Measurements from ENCODE around the gene AKAP13. TPM values are rescaled to one million over a fixed set of nuclear protein-coding genes. Genes with fewer than 3 reads are reported as not detected.

Gene AKAP13
- total RNA-seq, 2 experiments from 2014 or later: 198 to 220 TPM

- no peak overlapping the region for H3K27ac Mint-ChIP-seq
- peaks cover 8% of the 10 kb centered on the region for H3K36me3 Mint-ChIP-seq
- POLR2A ChIA-PET: no interaction called here
- H3K4me1 Mint-ChIP-seq: peaks cover 25% of the 10 kb centered on the region
- H3K4me3 Mint-ChIP-seq: no peak overlapping the region
- no peaks in the 10 kb centered on the region for H3K27me3 Mint-ChIP-seq
- no peaks in the 10 kb centered on the region for H3K9me3 Mint-ChIP-seq
- ATAC-seq (ENCODE audit: low read depth) (no peak), DNase-seq (no peak)
Observed at GRCh38 chr15:85492406-85492805, 112.0 kb downstream of the AKAP13 start.

- no peak overlapping the region for H3K4me3 Mint-ChIP-seq
- no peak overlapping the region for H3K27ac Mint-ChIP-seq
- ATAC-seq (ENCODE audit: low read depth) (no peak), DNase-seq (no peak)
- POLR2A ChIA-PET: no interaction called here
- H3K9me3 Mint-ChIP-seq: no peaks in the 10 kb centered on the region
- H3K27me3 Mint-ChIP-seq: no peaks in the 10 kb centered on the region
- H3K4me1 Mint-ChIP-seq: peaks cover 26% of the 10 kb centered on the region
- H3K36me3 Mint-ChIP-seq: peaks cover 6% of the 10 kb centered on the region
Observed at GRCh38 chr15:85493260-85493659, 112.9 kb downstream of the AKAP13 start.

GRCh38 chr15:85494048-85494777 is 113.8 kb downstream of the AKAP13 start:
- POLR2A ChIA-PET: no interaction called here
- Mint-ChIP-seq H3K27me3 (no peaks in the 10 kb centered on the region), H3K27ac (no peak overlapping the region), H3K4me1 (peaks cover 23% of the 10 kb centered on the region), H3K4me3 (no peak overlapping the region), H3K36me3 (peaks cover 6% of the 10 kb centered on the region), H3K9me3 (no peaks in the 10 kb centered on the region)
- ATAC-seq (ENCODE audit: low read depth): no peak
- no peak for DNase-seq

- POLR2A ChIA-PET: no interaction called here
- Mint-ChIP-seq H3K9me3 (no peaks in the 10 kb centered on the region), H3K27ac (no peak overlapping the region), H3K27me3 (no peaks in the 10 kb centered on the region), H3K4me3 (no peak overlapping the region), H3K4me1 (peaks cover 24% of the 10 kb centered on the region), H3K36me3 (peaks cover 4% of the 10 kb centered on the region)
- DNase-seq: no peak
- ATAC-seq (ENCODE audit: low read depth): no peak
Observed at GRCh38 chr15:85495096-85495495, 114.7 kb downstream of the AKAP13 start.

GRCh38 chr15:85495544-85495943 is 115.1 kb downstream of the AKAP13 start:
- DNase-seq (no peak), ATAC-seq (ENCODE audit: low read depth) (no peak)
- Mint-ChIP-seq H3K27me3 (no peaks in the 10 kb centered on the region), H3K36me3 (peaks cover 1% of the 10 kb centered on the region), H3K27ac (no peak overlapping the region), H3K4me1 (peaks cover 23% of the 10 kb centered on the region), H3K4me3 (no peak overlapping the region), H3K9me3 (no peaks in the 10 kb centered on the region)
- POLR2A ChIA-PET: no interaction called here

- H3K4me3 Mint-ChIP-seq: no peak overlapping the region
Observed at GRCh38 chr15:85496151-85496550, 115.7 kb downstream of the AKAP13 start.

GRCh38 chr15:85496551-85497171 is 116.3 kb downstream of the AKAP13 start:
- POLR2A ChIA-PET: no interaction called here
- no peaks in the 10 kb centered on the region for H3K27me3 Mint-ChIP-seq

More at GRCh38 chr15:85496151-85496550, 115.7 kb downstream of the AKAP13 start:
- Mint-ChIP-seq H3K4me1 (peaks cover 24% of the 10 kb centered on the region), H3K27me3 (no peaks in the 10 kb centered on the region), H3K27ac (no peak overlapping the region), H3K9me3 (no peaks in the 10 kb centered on the region), H3K36me3 (no peaks in the 10 kb centered on the region)
- POLR2A ChIA-PET: no interaction called here
- ATAC-seq (ENCODE audit: low read depth) (no peak), DNase-seq (no peak)

GRCh38 chr15:85497172-85497569 is 116.8 kb downstream of the AKAP13 start:
- Mint-ChIP-seq H3K4me3 (no peak overlapping the region), H3K36me3 (no peaks in the 10 kb centered on the region), H3K27ac (no peak overlapping the region), H3K4me1 (peaks cover 28% of the 10 kb centered on the region), H3K27me3 (no peaks in the 10 kb centered on the region), H3K9me3 (no peaks in the 10 kb centered on the region)
- POLR2A ChIA-PET: interaction anchor here (1.0 kb wide), 1 partner anchor 47 kb away, joined by 3 read pairs; no protein-coding TSS in a partner anchor
- no peak for DNase-seq
- no peak for ATAC-seq (ENCODE audit: low read depth)

More at GRCh38 chr15:85496551-85497171, 116.3 kb downstream of the AKAP13 start:
- Mint-ChIP-seq H3K4me3 (no peak overlapping the region), H3K4me1 (peaks cover 26% of the 10 kb centered on the region), H3K27ac (no peak overlapping the region), H3K36me3 (no peaks in the 10 kb centered on the region), H3K9me3 (no peaks in the 10 kb centered on the region)
- DNase-seq (no peak), ATAC-seq (ENCODE audit: low read depth) (no peak)

- Mint-ChIP-seq H3K27me3 (no peaks in the 10 kb centered on the region), H3K27ac (no peak overlapping the region), H3K4me1 (peaks cover 30% of the 10 kb centered on the region), H3K36me3 (no peaks in the 10 kb centered on the region), H3K9me3 (no peaks in the 10 kb centered on the region), H3K4me3 (no peak overlapping the region)
- ATAC-seq (ENCODE audit: low read depth) (no peak), DNase-seq (no peak)
- POLR2A ChIA-PET: no interaction called here
Observed at GRCh38 chr15:85498471-85498870, 118.1 kb downstream of the AKAP13 start.

GRCh38 chr15:85499371-85499887 is 119.0 kb downstream of the AKAP13 start:
- Mint-ChIP-seq H3K36me3 (no peaks in the 10 kb centered on the region), H3K4me3 (no peak overlapping the region), H3K27me3 (no peaks in the 10 kb centered on the region), H3K27ac (no peak overlapping the region), H3K4me1 (peaks cover 35% of the 10 kb centered on the region), H3K9me3 (no peaks in the 10 kb centered on the region)
- ATAC-seq (ENCODE audit: low read depth): no peak
- no peak for DNase-seq
- POLR2A ChIA-PET: no interaction called here

GRCh38 chr15:85500060-85500708 is 119.8 kb downstream of the AKAP13 start:
- Mint-ChIP-seq H3K36me3 (no peaks in the 10 kb centered on the region), H3K27ac (no peak overlapping the region), H3K9me3 (no peaks in the 10 kb centered on the region), H3K4me3 (no peak overlapping the region), H3K4me1 (peaks cover 40% of the 10 kb centered on the region), H3K27me3 (no peaks in the 10 kb centered on the region)
- ATAC-seq (ENCODE audit: low read depth) (no peak), DNase-seq (no peak)
- POLR2A ChIA-PET: interaction anchor here (0.5 kb wide), 1 partner anchor 320 kb away, joined by 3 read pairs; no protein-coding TSS in a partner anchor

- H3K4me3 Mint-ChIP-seq: no peak overlapping the region
- H3K27me3 Mint-ChIP-seq: no peaks in the 10 kb centered on the region
- peaks cover 41% of the 10 kb centered on the region for H3K4me1 Mint-ChIP-seq
Observed at GRCh38 chr15:85500729-85501128, 120.3 kb downstream of the AKAP13 start.

GRCh38 chr15:85501574-85501973 is 121.2 kb downstream of the AKAP13 start:
- no peaks in the 10 kb centered on the region for H3K27me3 Mint-ChIP-seq
- no peaks in the 10 kb centered on the region for H3K9me3 Mint-ChIP-seq

More at GRCh38 chr15:85500729-85501128, 120.3 kb downstream of the AKAP13 start:
- Mint-ChIP-seq H3K9me3 (no peaks in the 10 kb centered on the region), H3K27ac (no peak overlapping the region), H3K36me3 (no peaks in the 10 kb centered on the region)
- DNase-seq (no peak), ATAC-seq (ENCODE audit: low read depth) (no peak)
- POLR2A ChIA-PET: interaction anchor here (0.5 kb wide), 1 partner anchor 321 kb away, joined by 3 read pairs; no protein-coding TSS in a partner anchor

More at GRCh38 chr15:85501574-85501973, 121.2 kb downstream of the AKAP13 start:
- Mint-ChIP-seq H3K36me3 (no peaks in the 10 kb centered on the region), H3K4me3 (no peak overlapping the region), H3K4me1 (peaks cover 41% of the 10 kb centered on the region), H3K27ac (no peak overlapping the region)
- POLR2A ChIA-PET: no interaction called here
- no peak for DNase-seq
- no peak for ATAC-seq (ENCODE audit: low read depth)
